CD4-positive, alpha-beta memory T cell (primary cell): Measurements from ENCODE around the gene DBT. TPM values are rescaled to one million over a fixed set of nuclear protein-coding genes. Genes with fewer than 3 reads are reported as not detected.

Experiments used
- CTCF ChIA-PET: fragments of 350-600 bp; sonication (Branson Sonifier 250); formaldehyde crosslinking; loops from one replicate; lab custom pipeline; 2021; ENCODE audit warnings: inconsistent platforms; ENCODE audit not compliant: partially characterized antibody; lab: Charles Lee
- POLR2A ChIA-PET: fragments of 350-600 bp; sonication (Branson Sonifier 250); formaldehyde crosslinking; loops from one replicate; lab custom pipeline; 2021; ENCODE audit not compliant: partially characterized antibody; lab: Charles Lee
- DNase-seq, 5 donors: peaks; one replicate each; pipeline versions ENCODE4 v3.0.0 to v3.0.0-alpha.2; 2020 to 2022; ENCODE audit warnings: mixed read lengths in 1 of 5
- H3K27ac ChIP-seq: one replicate; pipeline ENCODE4 v1.7.0; 2013; ENCODE audit warnings: low read depth, low read length
- H3K27me3 ChIP-seq: 2 replicates; pipeline ENCODE4 v1.7.0; 2013; ENCODE audit warnings: mild to moderate bottlenecking, low read length, moderate library complexity; ENCODE audit not compliant: insufficient read depth
- H3K36me3 ChIP-seq: 2 replicates; pipeline ENCODE4 v1.7.0; 2013; ENCODE audit warnings: mild to moderate bottlenecking, low read length, moderate library complexity; ENCODE audit not compliant: insufficient read depth
- H3K4me1 ChIP-seq: 2 replicates; pipeline ENCODE4 v1.7.0; 2013; ENCODE audit warnings: mild to moderate bottlenecking, low read length, moderate library complexity; ENCODE audit not compliant: insufficient read depth
- H3K4me3 ChIP-seq, 2 donors: one replicate each; pipeline ENCODE4 v1.7.0; 2013; ENCODE audit warnings: low read length in 2 of 2, mild to moderate bottlenecking in 1 of 2
- H3K9me3 ChIP-seq, 2 donors: one replicate each; pipeline ENCODE4 v1.7.0; 2013; ENCODE audit warnings: low read length in 2 of 2, control low read depth in 1 of 2; ENCODE audit not compliant: control insufficient read depth in 1 of 2
- H3K27ac Mint-ChIP-seq, 7 donors: one replicate each; pipeline ENCODE4 v1.8.0; 2020 to 2021; ENCODE audit warnings: mixed read lengths in 7 of 7, mild to moderate bottlenecking in 6 of 7, inconsistent platforms in 3 of 7, moderate library complexity in 3 of 7
- H3K27me3 Mint-ChIP-seq, 2 donors: one replicate each; pipeline ENCODE4 v1.8.0; 2020 to 2021; ENCODE audit warnings: mixed read lengths in 2 of 2
- H3K36me3 Mint-ChIP-seq, 2 donors: one replicate each; pipeline ENCODE4 v1.8.0; 2020 to 2021; ENCODE audit warnings: mixed read lengths in 2 of 2, inconsistent platforms in 1 of 2, mild to moderate bottlenecking in 1 of 2
- H3K4me1 Mint-ChIP-seq, 4 donors: one replicate each; pipeline ENCODE4 v1.8.0; 2020 to 2021; ENCODE audit warnings: mixed read lengths in 4 of 4, mild to moderate bottlenecking in 1 of 4
- H3K4me3 Mint-ChIP-seq, 8 donors: one replicate each; pipeline ENCODE4 v1.8.0; 2020 to 2021; ENCODE audit warnings: mixed read lengths in 8 of 8, mild to moderate bottlenecking in 7 of 8, moderate library complexity in 6 of 8, inconsistent platforms in 3 of 8
- H3K9me3 Mint-ChIP-seq, 8 donors: one replicate each; pipeline ENCODE4 v1.8.0; 2020 to 2021; ENCODE audit warnings: mixed read lengths in 8 of 8, mild to moderate bottlenecking in 5 of 8, inconsistent platforms in 3 of 8, moderate library complexity in 1 of 8
- intact Hi-C: fragments of 100-400 bp; cut with micrococcal nuclease; formaldehyde crosslinking; loops from one replicate; pipeline ENCODE4 v1.15.1; 2023
- polyA plus RNA-seq, 2 donors: library from polyadenylated mRNA; unstranded; fragments of 300-500 nt; fragmentation: Illumina TruSeq; gene quantifications; one replicate each; pipeline ENCODE4 v1.2.3, GENCODE V29; 2021
- total RNA-seq, 2 experiments: library from RNA; stranded (reverse); gene quantifications; one replicate each; pipeline ENCODE4 v1.2.3, GENCODE V29; 2021

Gene DBT
- total and polyA plus RNA-seq, 4 experiments from 2014 or later, result 2.1 to 16.8 (median 11.3) TPM

GRCh38 chr1:100188617-100189016 is 61.0 kb downstream of the DBT start:
- no peaks in the 10 kb centered on the region for H3K4me1 ChIP-seq
- no peaks in the 10 kb centered on the region for H3K9me3 ChIP-seq
- no peaks in the 10 kb centered on the region for H3K36me3 ChIP-seq
- H3K4me1 Mint-ChIP-seq, result peaks cover 0 to 4% (median 0%) of the 10 kb centered on the region in 4 donors
- intact Hi-C loops, result no loop called here
- no peak for DNase-seq
- peaks cover 15 to 26% of the 10 kb centered on the region in 2 donors for H3K36me3 Mint-ChIP-seq
- no peaks in the 10 kb centered on the region for H3K27me3 ChIP-seq
- ChIA-PET POLR2A (no interaction called here), CTCF (interaction anchor here (1.1 kb wide), 1 partner anchor 8 kb away, joined by 4 read pairs; no protein-coding TSS in a partner anchor)
- no peaks in the 10 kb centered on the region for H3K27me3 Mint-ChIP-seq
- no peak overlapping the region for H3K4me3 Mint-ChIP-seq
- H3K9me3 Mint-ChIP-seq, result no peaks in the 10 kb centered on the region
- no peak overlapping the region for H3K27ac ChIP-seq
- H3K27ac Mint-ChIP-seq, result no peak overlapping the region
- H3K4me3 ChIP-seq, result no peak overlapping the region

- POLR2A ChIA-PET, result interaction anchor here (1.3 kb wide), 1 partner anchor 13 kb away, joined by 3 read pairs; no protein-coding TSS in a partner anchor
- H3K4me1 Mint-ChIP-seq, result peaks cover 0 to 4% (median 0%) of the 10 kb centered on the region in 4 donors
- peaks cover 11 to 24% of the 10 kb centered on the region in 2 donors for H3K36me3 Mint-ChIP-seq
Observed at GRCh38 chr1:100187912-100188311, 61.7 kb downstream of the DBT start.

GRCh38 chr1:100184536-100184935 is 65.1 kb downstream of the DBT start:
- Histone ChIP-seq H3K36me3 (no peaks in the 10 kb centered on the region), H3K27ac (no peak overlapping the region), H3K9me3 (no peaks in the 10 kb centered on the region), H3K4me1 (no peaks in the 10 kb centered on the region), H3K4me3 (no peak overlapping the region), H3K27me3 (no peaks in the 10 kb centered on the region)
- H3K36me3 Mint-ChIP-seq, result peaks cover 0 to 6% of the 10 kb centered on the region in 2 donors
- no peaks in the 10 kb centered on the region for H3K27me3 Mint-ChIP-seq
- CTCF ChIA-PET, result no interaction called here
- peaks cover 0 to 4% (median 0%) of the 10 kb centered on the region in 4 donors for H3K4me1 Mint-ChIP-seq
- no peak overlapping the region for H3K27ac Mint-ChIP-seq
- H3K4me3 Mint-ChIP-seq, result no peak overlapping the region
- DNase-seq, result no peak
- POLR2A ChIA-PET, result no interaction called here
- intact Hi-C loops, result no loop called here
- H3K9me3 Mint-ChIP-seq, result peaks cover 0 to 3% (median 0%) of the 10 kb centered on the region in 8 donors

More at GRCh38 chr1:100187912-100188311, 61.7 kb downstream of the DBT start:
- CTCF ChIA-PET, result interaction anchor here (1.1 kb wide), 1 partner anchor 9 kb away, joined by 4 read pairs; no protein-coding TSS in a partner anchor
- intact Hi-C loops, result no loop called here
- H3K27me3 Mint-ChIP-seq, result no peaks in the 10 kb centered on the region
- H3K4me3 Mint-ChIP-seq, result no peak overlapping the region
- no peak overlapping the region for H3K4me3 ChIP-seq
- H3K9me3 ChIP-seq, result no peaks in the 10 kb centered on the region
- H3K27me3 ChIP-seq, result no peaks in the 10 kb centered on the region
- no peak for DNase-seq
- peaks cover 0 to under 1% (median 0%) of the 10 kb centered on the region in 8 donors for H3K9me3 Mint-ChIP-seq
- H3K27ac Mint-ChIP-seq, result no peak overlapping the region
- H3K27ac ChIP-seq, result no peak overlapping the region
- no peaks in the 10 kb centered on the region for H3K4me1 ChIP-seq
- H3K36me3 ChIP-seq, result no peaks in the 10 kb centered on the region

GRCh38 chr1:100183370-100183769 is 66.3 kb downstream of the DBT start:
- Histone ChIP-seq H3K36me3 (no peaks in the 10 kb centered on the region), H3K4me1 (no peaks in the 10 kb centered on the region), H3K27me3 (no peaks in the 10 kb centered on the region), H3K9me3 (no peaks in the 10 kb centered on the region), H3K27ac (no peak overlapping the region), H3K4me3 (no peak overlapping the region)
- H3K36me3 Mint-ChIP-seq, result peaks cover 0 to 6% of the 10 kb centered on the region in 2 donors
- H3K9me3 Mint-ChIP-seq, result peaks cover 0 to 3% (median 0%) of the 10 kb centered on the region in 8 donors
- intact Hi-C loops, result no loop called here
- peaks cover 0 to 4% (median 0%) of the 10 kb centered on the region in 4 donors for H3K4me1 Mint-ChIP-seq
- no peak overlapping the region for H3K27ac Mint-ChIP-seq
- ChIA-PET CTCF (no interaction called here), POLR2A (no interaction called here)
- DNase-seq, result no peak
- no peak overlapping the region for H3K4me3 Mint-ChIP-seq
- no peaks in the 10 kb centered on the region for H3K27me3 Mint-ChIP-seq

- H3K4me1 ChIP-seq, result no peaks in the 10 kb centered on the region
- intact Hi-C loops, result no loop called here
- H3K9me3 ChIP-seq, result no peaks in the 10 kb centered on the region
- DNase-seq, result no peak
- Mint-ChIP-seq H3K4me1 (no peaks in the 10 kb centered on the region), H3K36me3 (no peaks in the 10 kb centered on the region), H3K4me3 (no peak within 1 kb of the TSS), H3K27ac (no peak within 1 kb of the TSS), H3K9me3 (peaks cover 0 to 3% (median 0%) of the 10 kb centered on the region in 8 donors), H3K27me3 (no peaks in the 10 kb centered on the region)
- no peaks in the 10 kb centered on the region for H3K27me3 ChIP-seq
- ChIA-PET POLR2A (interaction anchor here (0.7 kb wide), 1 partner anchor 65 kb away, joined by 3 read pairs; no protein-coding TSS in a partner anchor), CTCF (no interaction called here)
- no peak within 1 kb of the TSS for H3K4me3 ChIP-seq
- no peaks in the 10 kb centered on the region for H3K36me3 ChIP-seq
- no peak within 1 kb of the TSS for H3K27ac ChIP-seq
Observed at GRCh38 chr1:100178091-100178490, 71.5 kb downstream of the DBT start, which contains the start of gene LRRC39. Gene LRRC39 (minus strand): TSS chr1:100178256. CDS start chr1:100168516, 9,740 bp downstream.

GRCh38 chr1:100177295-100178041 is 72.2 kb downstream of the DBT start:
- Histone ChIP-seq H3K4me3 (no peak overlapping the region), H3K27ac (no peak overlapping the region), H3K27me3 (no peaks in the 10 kb centered on the region), H3K36me3 (no peaks in the 10 kb centered on the region), H3K9me3 (no peaks in the 10 kb centered on the region), H3K4me1 (no peaks in the 10 kb centered on the region)
- DNase-seq, result no peak
- POLR2A ChIA-PET, result interaction anchor here (0.7 kb wide), 1 partner anchor 65 kb away, joined by 3 read pairs; no protein-coding TSS in a partner anchor
- no peak overlapping the region for H3K4me3 Mint-ChIP-seq
- H3K36me3 Mint-ChIP-seq, result no peaks in the 10 kb centered on the region
- H3K27me3 Mint-ChIP-seq, result no peaks in the 10 kb centered on the region
- CTCF ChIA-PET, result no interaction called here
- intact Hi-C loops, result no loop called here
- H3K4me1 Mint-ChIP-seq, result no peaks in the 10 kb centered on the region
- H3K27ac Mint-ChIP-seq, result no peak overlapping the region
- peaks cover 0 to 3% (median 0%) of the 10 kb centered on the region in 8 donors for H3K9me3 Mint-ChIP-seq

GRCh38 chr1:100168051-100168450 is 81.6 kb downstream of the DBT start:
- intact Hi-C loops, result no loop called here
- peaks cover 0 to 2% (median 0%) of the 10 kb centered on the region in 8 donors for H3K9me3 Mint-ChIP-seq
- Histone ChIP-seq H3K36me3 (no peaks in the 10 kb centered on the region), H3K4me1 (no peaks in the 10 kb centered on the region), H3K9me3 (no peaks in the 10 kb centered on the region), H3K4me3 (no peak overlapping the region), H3K27me3 (no peaks in the 10 kb centered on the region), H3K27ac (no peak overlapping the region)
- ChIA-PET POLR2A (no interaction called here), CTCF (interaction anchor here (0.9 kb wide), 1 partner anchor 378 kb away, joined by 3 read pairs; no protein-coding TSS in a partner anchor)
- H3K4me1 Mint-ChIP-seq, result no peaks in the 10 kb centered on the region
- DNase-seq, result no peak
- no peak overlapping the region for H3K4me3 Mint-ChIP-seq
- no peak overlapping the region for H3K27ac Mint-ChIP-seq
- peaks cover 0 to 6% of the 10 kb centered on the region in 2 donors for H3K36me3 Mint-ChIP-seq
- H3K27me3 Mint-ChIP-seq, result peaks cover 1% of the 10 kb centered on the region in 2 donors
